IPS-15b (cell line): ENCODE measurements around the gene TATDN3.
A peak's percentile ranks its signal among the peaks of the same experiment; 100 is the strongest.

ENCODE experiments used
- H3K27me3 ChIP-seq: one replicate; pipeline ENCODE4 v1.6.1; 2013; ENCODE audit warnings: low read length; ENCODE audit not compliant: control insufficient read depth, insufficient read depth
- H3K36me3 ChIP-seq: one replicate; pipeline ENCODE4 v1.6.1; 2013; ENCODE audit warnings: low read length; ENCODE audit not compliant: control insufficient read depth, insufficient read depth
- H3K4me1 ChIP-seq: one replicate; pipeline ENCODE4 v1.6.1; 2013; ENCODE audit warnings: mild to moderate bottlenecking, low read length; ENCODE audit not compliant: control insufficient read depth, insufficient read depth
- H3K4me3 ChIP-seq: one replicate; pipeline ENCODE4 v1.5.1; 2013; ENCODE audit warnings: low read depth, low read length
- H3K9ac ChIP-seq: one replicate; pipeline ENCODE4 v1.6.1; 2013; ENCODE audit warnings: low read depth, mild to moderate bottlenecking, low read length
- H3K9me3 ChIP-seq: one replicate; pipeline ENCODE4 v1.6.1; 2013; ENCODE audit warnings: mild to moderate bottlenecking, low read length; ENCODE audit not compliant: control insufficient read depth, insufficient read depth

TATDN3 gene

GRCh38 chr1:212791676-212792395 is at the start of gene TATDN3, which contains the start of gene NSL1:
Gene TATDN3 (plus strand): TSS chr1:212791894. CDS start chr1:212791922, 28 bp downstream.
Gene NSL1 (minus strand): TSS chr1:212791777. CDS start chr1:212791763, 14 bp downstream.
- Histone ChIP-seq H3K9me3 (no peaks in the 10 kb centered on the region), H3K9ac (peak within 1 kb of the TSS; percentile 84), H3K36me3 (no peaks in the 10 kb centered on the region), H3K4me1 (peaks cover 3% of the 10 kb centered on the region), H3K4me3 (peak within 1 kb of the TSS; percentile 99), H3K27me3 (no peaks in the 10 kb centered on the region)

GRCh38 chr1:212743901-212744475 is 47.7 kb upstream of the TATDN3 start:
- no peaks in the 10 kb centered on the region for H3K4me1 ChIP-seq
- no peak overlapping the region for H3K9ac ChIP-seq
- no peaks in the 10 kb centered on the region for H3K9me3 ChIP-seq
- no peaks in the 10 kb centered on the region for H3K36me3 ChIP-seq
- H3K4me3 ChIP-seq = no peak overlapping the region
- no peaks in the 10 kb centered on the region for H3K27me3 ChIP-seq

GRCh38 chr1:212745303-212745702 is 46.4 kb upstream of the TATDN3 start:
- Histone ChIP-seq H3K9me3 (no peaks in the 10 kb centered on the region), H3K9ac (no peak overlapping the region), H3K27me3 (no peaks in the 10 kb centered on the region), H3K4me3 (no peak overlapping the region), H3K36me3 (no peaks in the 10 kb centered on the region), H3K4me1 (peaks cover 3% of the 10 kb centered on the region)

- Histone ChIP-seq H3K36me3 (no peaks in the 10 kb centered on the region), H3K9me3 (no peaks in the 10 kb centered on the region), H3K27me3 (no peaks in the 10 kb centered on the region), H3K4me3 (no peak overlapping the region), H3K9ac (no peak overlapping the region), H3K4me1 (peaks cover 3% of the 10 kb centered on the region)
Measured at GRCh38 chr1:212746546-212746945, 45.1 kb upstream of the TATDN3 start.

- Histone ChIP-seq H3K36me3 (no peaks in the 10 kb centered on the region), H3K4me3 (no peak overlapping the region), H3K4me1 (peaks cover 12% of the 10 kb centered on the region), H3K9me3 (no peaks in the 10 kb centered on the region), H3K27me3 (no peaks in the 10 kb centered on the region), H3K9ac (no peak overlapping the region)
Measured at GRCh38 chr1:212749821-212750535, 41.7 kb upstream of the TATDN3 start.

GRCh38 chr1:212752252-212752933 is 39.3 kb upstream of the TATDN3 start:
- no peak overlapping the region for H3K4me3 ChIP-seq
- no peak overlapping the region for H3K9ac ChIP-seq
- H3K36me3 ChIP-seq = no peaks in the 10 kb centered on the region
- H3K9me3 ChIP-seq = no peaks in the 10 kb centered on the region
- no peaks in the 10 kb centered on the region for H3K27me3 ChIP-seq
- peaks cover 13% of the 10 kb centered on the region for H3K4me1 ChIP-seq

- Histone ChIP-seq H3K36me3 (no peaks in the 10 kb centered on the region), H3K9me3 (no peaks in the 10 kb centered on the region), H3K9ac (no peak overlapping the region), H3K4me1 (peaks cover 13% of the 10 kb centered on the region), H3K4me3 (no peak overlapping the region), H3K27me3 (no peaks in the 10 kb centered on the region)
Measured at GRCh38 chr1:212752934-212753497, 38.7 kb upstream of the TATDN3 start.

- H3K27me3 ChIP-seq = no peaks in the 10 kb centered on the region
- H3K9ac ChIP-seq = no peak overlapping the region
- H3K4me3 ChIP-seq = no peak overlapping the region
- H3K9me3 ChIP-seq = no peaks in the 10 kb centered on the region
- H3K4me1 ChIP-seq = peaks cover 13% of the 10 kb centered on the region
- no peaks in the 10 kb centered on the region for H3K36me3 ChIP-seq
Measured at GRCh38 chr1:212753749-212754148, 37.9 kb upstream of the TATDN3 start.

- Histone ChIP-seq H3K4me1 (peaks cover 13% of the 10 kb centered on the region), H3K9me3 (no peaks in the 10 kb centered on the region), H3K27me3 (no peaks in the 10 kb centered on the region), H3K9ac (no peak overlapping the region), H3K4me3 (no peak overlapping the region), H3K36me3 (no peaks in the 10 kb centered on the region)
Measured at GRCh38 chr1:212754193-212754592, 37.5 kb upstream of the TATDN3 start.

GRCh38 chr1:212754680-212755079 is 37.0 kb upstream of the TATDN3 start:
- Histone ChIP-seq H3K4me1 (peaks cover 13% of the 10 kb centered on the region), H3K27me3 (no peaks in the 10 kb centered on the region), H3K9me3 (no peaks in the 10 kb centered on the region), H3K4me3 (no peak overlapping the region), H3K36me3 (no peaks in the 10 kb centered on the region), H3K9ac (no peak overlapping the region)

- Histone ChIP-seq H3K36me3 (no peaks in the 10 kb centered on the region), H3K9ac (no peak overlapping the region), H3K4me3 (no peak overlapping the region), H3K4me1 (peaks cover 3% of the 10 kb centered on the region), H3K27me3 (no peaks in the 10 kb centered on the region), H3K9me3 (no peaks in the 10 kb centered on the region)
Measured at GRCh38 chr1:212759683-212760082, 32.0 kb upstream of the TATDN3 start.
